HG02852 (cell line): ENCODE data around the gene GEMIN4.
A peak's percentile ranks its signal among the peaks of the same experiment; 100 is the strongest.
"Not testable (repeated sequence)": the region's sequence is repeated elsewhere in the genome, so short reads cannot be mapped to it uniquely, and the experiment has no call there.

Source experiments
- ATAC-seq: cut with Tn5 transposase; IDR thresholded peaks from one replicate; pipeline ENCODE4 v1.9.1; 2021; ENCODE audit warnings: mild to moderate bottlenecking, moderate library complexity; ENCODE audit not compliant: unreplicated experiment

Gene GEMIN4

GRCh38 chr17:781805-782731 is 30.0 kb upstream of the GEMIN4 start, which contains the start of the genes GLOD4 and MRM3:
TSS of gene GLOD4 (minus strand) at chr17:782280. CDS start at chr17:782255, 25 bp downstream.
TSS of gene MRM3 (plus strand) at chr17:782353. CDS start at chr17:782379, 26 bp downstream.
- peak; percentile 84 for ATAC-seq

- no peak for ATAC-seq
Observed at GRCh38 chr17:778096-778495, 26.0 kb upstream of the GEMIN4 start.

GRCh38 chr17:774313-774584 is 22.2 kb upstream of the GEMIN4 start:
- ATAC-seq = no peak

GRCh38 chr17:773467-774312 is 21.6 kb upstream of the GEMIN4 start:
- ATAC-seq = no peak

GRCh38 chr17:773016-773415 is 21.0 kb upstream of the GEMIN4 start:
- no peak for ATAC-seq

GRCh38 chr17:767076-767475 is 15.0 kb upstream of the GEMIN4 start:
- no peak for ATAC-seq

GRCh38 chr17:760371-760770 is 8.3 kb upstream of the GEMIN4 start:
- no peak for ATAC-seq

GRCh38 chr17:759964-760363 is 7.9 kb upstream of the GEMIN4 start:
- no peak for ATAC-seq

GRCh38 chr17:756010-756567 is 4.0 kb upstream of the GEMIN4 start:
- not testable (repeated sequence) for ATAC-seq

- ATAC-seq = not testable (repeated sequence)
Observed at GRCh38 chr17:755319-755961, 3.4 kb upstream of the GEMIN4 start.

- no peak for ATAC-seq
Observed at GRCh38 chr17:753418-753817, 1.4 kb upstream of the GEMIN4 start.

- peak; percentile 4 for ATAC-seq
Observed at GRCh38 chr17:752620-753219, 656 bp upstream of the GEMIN4 start.

GRCh38 chr17:751269-752001 is 629 bp downstream of the GEMIN4 start:
- ATAC-seq = peak; percentile 34

GRCh38 chr17:750431-751037 is 1.5 kb downstream of the GEMIN4 start:
- ATAC-seq = no peak

GRCh38 chr17:749359-749758 is 2.7 kb downstream of the GEMIN4 start:
- not testable (repeated sequence) for ATAC-seq

- ATAC-seq = not testable (repeated sequence)
Observed at GRCh38 chr17:748604-749003, 3.5 kb downstream of the GEMIN4 start.

- no peak for ATAC-seq
Observed at GRCh38 chr17:746783-747629, 5.1 kb downstream of the GEMIN4 start.

- ATAC-seq = no peak
Observed at GRCh38 chr17:746181-746580, 5.9 kb downstream of the GEMIN4 start.

- no peak for ATAC-seq
Observed at GRCh38 chr17:745406-745805, 6.7 kb downstream of the GEMIN4 start.
